OCI-M1 (cell line): Measurements from ENCODE around the gene SOBP.
A peak's percentile ranks its signal among the peaks of the same experiment; 100 is the strongest.

Source experiments
- DNase-seq: peaks from one replicate; lab custom pipeline; 2025; lab: John Stamatoyannopoulos, UW

The SOBP gene

DNA sequence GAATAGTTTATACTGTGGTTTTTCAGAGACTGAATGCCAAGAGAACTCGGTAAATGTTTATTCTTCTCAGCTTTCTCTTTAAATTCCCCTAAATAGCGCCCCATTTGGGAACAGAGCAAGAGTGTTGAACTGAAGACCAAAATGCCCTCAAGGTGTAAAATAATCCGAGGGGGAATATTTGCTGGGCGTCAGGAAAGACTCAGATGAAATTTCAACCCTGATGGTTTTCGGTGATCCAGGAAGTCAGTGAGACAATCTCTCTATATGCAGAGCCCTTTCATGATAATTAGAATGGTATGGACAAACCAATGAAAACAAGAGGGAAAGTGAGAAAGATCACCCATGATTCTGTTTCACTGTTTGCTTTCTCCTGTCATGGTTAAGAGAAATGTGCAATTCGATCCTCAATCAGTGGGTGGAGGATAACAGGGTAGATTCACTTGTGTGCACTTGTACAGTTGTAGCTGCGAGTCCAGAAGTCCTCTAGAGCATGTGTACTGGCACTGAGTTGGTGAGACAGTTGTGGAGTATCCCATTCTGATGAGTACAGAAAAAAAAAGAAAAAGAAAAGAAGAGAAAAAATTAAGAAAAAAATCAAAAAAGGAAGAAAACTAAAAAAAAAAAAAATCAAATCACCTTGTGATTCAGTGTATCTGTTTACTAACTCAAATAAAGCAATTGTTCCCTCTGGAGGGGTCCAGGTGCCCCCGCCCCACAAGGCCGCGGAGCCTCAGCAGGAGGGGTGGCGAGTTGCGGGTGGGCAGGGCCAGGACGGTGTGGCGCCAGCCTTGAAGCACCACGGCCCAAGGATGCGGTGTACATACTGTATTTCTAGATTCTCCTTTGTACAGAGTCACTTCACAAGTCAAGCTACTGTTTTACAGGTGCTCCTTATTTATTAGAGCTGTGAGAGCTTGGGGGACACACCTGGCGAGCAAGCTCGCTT lies 169.3 kb downstream of the SOBP start:
- no peak for DNase-seq

DNA sequence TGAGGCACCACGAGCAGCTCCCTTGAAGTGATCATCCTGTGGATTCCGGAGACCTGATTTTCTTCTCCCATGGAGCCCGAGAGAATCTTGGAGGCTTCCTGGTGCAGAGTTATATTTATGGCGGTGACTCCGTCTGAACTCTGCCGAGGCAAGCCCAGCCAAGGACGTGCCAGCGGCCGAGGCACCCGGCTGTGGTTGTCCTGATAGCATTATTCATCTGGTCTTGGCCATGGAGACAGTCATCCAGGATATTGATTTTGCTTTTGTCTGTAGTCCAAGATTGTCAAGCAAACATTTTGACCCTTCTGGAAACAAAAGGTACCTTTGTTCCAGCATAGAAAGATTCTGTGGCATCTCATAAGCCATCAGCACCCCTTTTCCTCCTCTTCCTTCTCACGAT lies 170.9 kb downstream of the SOBP start:
- no peak for DNase-seq

DNA sequence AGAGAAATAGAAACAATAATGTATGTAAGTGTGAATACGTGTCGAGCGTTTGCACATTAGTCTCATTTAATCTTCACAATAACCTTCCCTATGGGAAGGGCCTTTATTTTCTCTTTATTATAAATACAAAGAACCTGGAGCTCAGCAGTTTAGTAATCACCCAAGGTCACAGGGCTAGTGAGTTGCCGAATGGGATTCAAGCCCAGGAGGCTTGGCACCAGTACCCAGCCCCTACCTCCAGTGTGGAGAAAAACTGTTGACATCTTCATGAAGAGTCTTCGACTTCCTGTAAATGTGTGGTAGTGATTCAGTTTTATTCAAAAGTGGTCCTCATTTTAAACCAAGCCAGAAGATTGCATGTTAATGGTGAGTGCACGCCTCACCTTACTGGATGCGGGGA lies 171.4 kb downstream of the SOBP start:
- no peak for DNase-seq

DNA sequence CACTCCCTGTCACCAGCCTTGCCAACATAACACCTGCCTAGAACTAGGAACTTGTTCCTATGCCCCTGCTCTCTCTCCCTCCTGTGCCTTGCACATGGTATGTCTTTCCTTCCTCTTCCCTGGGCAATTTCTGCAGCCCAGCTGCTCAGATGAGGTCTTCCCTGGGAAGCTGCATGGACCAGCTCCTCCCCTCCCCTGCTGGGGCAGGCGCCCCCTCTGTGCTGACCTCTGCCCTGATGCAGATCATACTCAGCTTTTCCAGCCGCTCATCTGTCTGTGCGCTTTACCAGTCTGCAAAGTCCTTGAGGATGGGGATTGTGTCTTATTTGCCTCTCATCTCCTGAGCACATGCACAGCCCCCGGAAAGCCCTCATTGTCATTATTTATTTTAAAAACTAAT lies 172.4 kb downstream of the SOBP start:
- DNase-seq: no peak

DNA sequence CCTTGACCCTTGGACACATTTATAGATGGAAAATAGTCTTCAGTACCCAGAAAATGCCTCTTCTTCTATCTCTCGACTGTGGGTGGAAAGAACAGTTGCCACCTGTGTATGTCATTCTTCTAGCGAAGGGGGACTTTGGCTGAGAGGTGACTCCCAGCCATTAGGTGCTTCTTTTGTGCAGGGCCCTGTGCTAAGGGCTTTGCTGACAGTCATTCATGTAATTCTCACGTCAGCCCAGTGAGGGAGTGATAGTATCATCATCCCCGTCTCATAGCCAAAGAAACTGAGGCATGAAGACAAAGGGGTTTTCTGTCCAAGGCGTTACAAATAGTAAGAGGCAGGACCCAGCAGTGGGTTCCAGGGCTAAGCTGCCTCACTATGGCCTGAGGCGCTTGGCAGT lies 173.4 kb downstream of the SOBP start:
- DNase-seq: no peak

DNA sequence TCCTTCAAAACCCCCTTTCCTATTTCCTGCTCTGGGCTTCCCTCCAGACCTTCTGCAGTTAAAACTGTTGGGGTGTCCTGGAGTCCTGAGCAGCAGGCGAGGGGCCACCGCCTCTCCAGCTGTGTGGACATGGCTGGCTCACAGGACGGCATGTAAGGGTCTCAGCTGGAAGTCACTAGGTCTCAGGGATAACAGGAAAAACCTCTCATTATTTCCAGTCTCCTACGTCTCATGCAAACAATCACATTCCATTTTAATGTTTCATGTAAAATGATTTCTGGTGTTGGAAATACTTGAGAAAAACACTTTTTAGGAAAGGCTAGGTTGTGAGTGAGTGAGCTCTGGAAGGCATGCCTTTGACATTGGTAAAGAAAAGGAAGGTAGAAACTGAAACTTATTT lies 175.5 kb downstream of the SOBP start:
- no peak for DNase-seq

DNA sequence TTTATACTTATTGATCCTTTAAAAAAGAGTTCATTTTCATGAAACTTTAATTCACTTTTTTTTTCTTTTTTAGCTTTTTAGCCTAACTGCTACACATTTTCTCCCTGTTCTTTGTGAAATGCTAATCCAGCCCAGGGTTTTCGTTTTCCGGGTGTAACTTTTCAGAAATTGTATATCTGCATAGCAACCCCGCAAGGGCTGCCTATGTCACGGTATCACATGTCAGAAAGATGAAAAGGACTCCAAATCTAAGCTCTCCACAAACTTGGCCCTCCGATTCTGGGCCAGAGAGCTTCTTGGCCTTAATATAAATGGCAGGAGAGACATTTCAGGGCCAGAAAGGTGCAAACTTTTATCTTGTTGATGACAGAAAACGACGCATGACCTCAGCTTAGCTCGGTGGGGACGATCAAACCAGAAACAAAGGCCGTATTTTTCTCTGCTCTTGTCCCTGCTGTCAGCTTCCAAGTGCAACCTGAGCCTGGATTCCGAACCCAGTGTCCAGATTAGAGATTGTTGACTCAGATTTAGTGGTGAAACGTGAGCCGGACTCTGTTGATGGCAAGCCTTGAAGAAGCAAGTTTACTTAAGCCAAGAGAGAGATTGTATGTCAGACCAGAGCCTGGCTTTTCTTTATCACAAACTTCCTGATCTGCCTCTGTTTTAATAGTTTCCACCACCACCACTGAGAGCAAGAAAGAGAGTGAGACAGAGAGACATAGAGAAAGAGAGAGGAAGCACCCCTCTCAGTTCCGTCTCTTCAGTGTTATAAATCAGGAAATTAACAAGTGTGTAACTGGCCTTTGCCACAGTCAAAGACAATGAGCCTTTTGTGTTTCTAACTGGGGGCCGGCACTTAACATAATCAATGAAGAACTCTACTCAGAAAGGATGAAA lies 176.4 kb downstream of the SOBP start:
- no peak for DNase-seq

DNA sequence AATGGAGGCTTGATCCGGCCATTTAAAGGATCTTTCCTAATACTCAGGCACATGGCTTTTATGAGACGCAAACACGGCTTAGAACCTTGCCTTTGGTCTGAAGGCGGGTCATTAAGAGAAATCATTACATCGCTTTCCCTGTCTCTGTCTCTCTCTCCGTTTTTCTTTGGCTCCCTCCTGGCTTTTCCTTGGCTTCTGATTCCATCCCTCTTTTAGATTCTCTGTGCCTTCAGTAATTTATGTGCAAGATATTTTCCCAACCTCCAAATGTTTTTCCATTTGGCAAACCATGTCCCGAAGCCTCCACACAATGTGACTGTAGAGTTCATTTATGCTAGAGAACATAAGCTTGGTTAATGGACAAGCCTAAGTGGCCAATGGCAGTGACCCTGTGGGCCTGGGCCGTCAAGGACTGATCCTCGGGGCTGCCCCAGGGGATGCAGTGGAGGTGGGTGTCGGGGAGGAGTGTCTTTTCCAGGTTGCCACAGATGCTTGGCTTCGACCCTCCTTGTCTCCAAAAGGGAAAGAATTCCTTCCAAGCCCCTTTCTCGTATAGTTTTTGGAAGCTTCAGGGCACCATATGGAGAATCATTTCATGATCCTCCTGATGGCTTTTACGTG lies 177.2 kb downstream of the SOBP start:
- no peak for DNase-seq

DNA sequence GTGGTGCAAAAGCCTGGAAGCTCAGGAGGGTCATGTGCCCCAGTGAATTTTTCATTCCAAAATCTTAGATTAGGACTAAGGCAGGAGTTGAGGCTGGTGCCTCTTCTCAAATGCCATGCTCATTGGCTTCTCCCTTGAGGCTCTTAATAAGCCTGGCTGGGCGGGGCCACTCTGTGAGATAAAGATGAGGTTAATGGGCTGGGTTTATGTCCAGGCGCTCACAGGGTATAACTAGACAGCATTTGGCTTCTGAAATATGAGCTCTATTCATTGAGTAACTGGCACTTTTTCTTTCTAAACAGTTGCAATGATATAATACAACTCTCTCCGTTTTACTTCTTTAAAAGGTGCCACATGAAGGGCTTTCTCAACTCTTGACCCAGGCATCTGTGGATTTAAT lies 177.9 kb downstream of the SOBP start:
- DNase-seq: peak; percentile 75

DNA sequence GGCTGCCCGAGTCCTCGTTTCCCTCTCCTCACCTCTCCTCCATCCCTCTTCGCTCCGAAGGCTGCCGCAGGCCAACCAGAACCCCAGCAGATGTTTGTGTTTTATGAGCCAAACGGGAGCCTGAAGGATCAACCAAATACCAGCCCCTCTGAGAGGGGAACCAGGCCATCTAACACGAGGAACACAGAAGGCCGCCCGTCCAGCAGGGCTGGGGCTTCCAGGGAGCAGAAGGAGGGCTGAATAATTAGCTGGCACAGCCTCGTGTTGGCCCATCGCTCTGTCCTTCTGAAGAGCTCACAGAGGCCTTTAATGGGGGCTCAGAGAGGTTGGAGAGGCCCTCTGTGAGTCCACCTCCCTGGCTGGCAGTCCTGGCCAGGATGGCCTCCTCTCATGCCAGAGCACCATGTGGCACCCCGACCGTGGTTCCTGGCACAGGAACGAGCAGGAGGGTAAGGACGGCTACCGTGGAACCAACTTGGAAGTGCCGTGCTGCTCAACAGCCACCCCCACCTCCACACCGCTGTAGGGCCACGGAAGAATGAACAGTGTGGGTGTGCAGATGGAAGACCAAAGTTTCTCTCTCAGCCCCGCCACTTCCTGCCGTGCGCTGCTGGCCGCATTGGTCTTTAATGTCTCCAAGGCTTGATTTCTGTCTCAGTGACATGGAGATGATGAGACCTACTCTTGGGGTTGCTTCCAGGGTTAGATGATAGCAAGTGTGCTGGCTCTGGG lies 179.0 kb downstream of the SOBP start:
- no peak for DNase-seq

DNA sequence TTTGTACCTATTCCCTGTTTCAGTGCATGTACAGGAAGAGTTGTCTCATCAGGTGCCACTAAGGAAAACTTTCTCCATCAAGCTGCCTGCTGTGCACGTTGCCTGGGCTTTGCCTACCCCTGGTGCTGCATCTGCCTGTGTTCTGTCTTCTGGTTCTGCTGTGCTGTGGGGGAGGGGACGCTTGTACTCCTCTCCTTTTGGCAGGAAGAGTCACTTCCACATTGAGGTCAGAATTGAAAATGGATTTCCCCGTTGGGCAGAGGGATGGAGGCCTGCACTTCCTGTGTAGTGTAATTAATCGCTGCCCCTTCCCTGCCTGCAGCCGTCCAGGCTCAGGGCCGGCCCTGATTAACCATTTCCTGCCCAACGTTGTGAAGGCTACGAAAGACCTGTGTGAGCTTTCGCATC lies 180.9 kb downstream of the SOBP start:
- peak; percentile 56 for DNase-seq

DNA sequence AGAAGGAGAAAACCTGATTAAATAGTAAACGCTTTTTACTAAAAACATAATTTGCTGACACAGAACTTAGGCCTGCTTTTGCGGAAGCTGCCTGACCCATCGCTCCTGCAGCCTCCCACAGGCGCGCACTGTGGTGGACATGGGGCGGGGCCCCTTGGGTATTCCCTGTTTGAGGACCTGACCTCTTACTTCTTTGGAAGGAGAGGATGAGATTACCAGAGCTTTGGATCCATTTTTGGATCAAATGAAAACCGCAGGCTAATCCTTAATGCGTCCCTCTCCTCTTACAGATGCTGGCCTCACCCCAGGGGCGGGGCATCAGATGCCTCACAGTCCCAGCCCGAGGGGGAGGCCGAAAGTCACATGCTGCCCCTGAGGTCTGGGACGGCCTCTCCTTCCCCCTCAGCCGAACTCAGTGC lies 183.2 kb downstream of the SOBP start:
- DNase-seq: peak; percentile 22

DNA sequence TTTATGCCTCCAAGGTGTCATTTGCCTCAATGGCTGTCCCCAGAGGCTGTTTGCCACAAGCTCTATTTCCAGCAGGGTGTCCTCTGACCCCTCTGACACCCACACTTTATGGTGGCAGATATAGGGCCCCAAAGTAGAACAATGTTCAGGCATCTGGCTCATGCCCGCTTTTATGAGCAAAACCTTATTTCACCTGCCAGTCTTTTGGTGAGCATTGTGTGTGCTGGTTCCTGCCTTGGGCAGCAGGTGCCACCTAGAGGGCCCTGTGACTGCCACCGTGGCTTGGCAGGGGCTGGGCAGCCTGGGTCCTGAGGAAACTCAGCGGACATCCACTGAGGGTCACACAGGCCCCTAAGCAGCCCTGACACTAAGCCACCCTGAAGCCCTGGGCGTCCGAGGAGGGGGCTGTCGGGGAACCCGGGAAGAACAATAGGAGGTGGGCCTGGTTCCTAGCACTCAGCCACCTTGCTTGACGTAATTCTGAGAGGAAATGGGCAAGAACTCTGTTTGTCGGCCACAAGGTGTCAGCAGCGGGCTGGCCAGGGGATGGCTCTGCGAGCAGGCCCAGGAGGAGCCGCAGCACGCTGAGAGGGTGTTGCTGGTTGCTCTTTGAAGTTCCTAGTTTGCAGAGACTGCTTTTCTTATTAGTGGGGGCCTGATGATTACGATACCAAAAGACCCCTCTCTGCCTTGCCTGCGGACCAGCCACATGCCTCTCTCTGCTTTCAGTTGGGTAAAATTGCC lies 185.2 kb downstream of the SOBP start:
- peak; percentile 88 for DNase-seq

DNA sequence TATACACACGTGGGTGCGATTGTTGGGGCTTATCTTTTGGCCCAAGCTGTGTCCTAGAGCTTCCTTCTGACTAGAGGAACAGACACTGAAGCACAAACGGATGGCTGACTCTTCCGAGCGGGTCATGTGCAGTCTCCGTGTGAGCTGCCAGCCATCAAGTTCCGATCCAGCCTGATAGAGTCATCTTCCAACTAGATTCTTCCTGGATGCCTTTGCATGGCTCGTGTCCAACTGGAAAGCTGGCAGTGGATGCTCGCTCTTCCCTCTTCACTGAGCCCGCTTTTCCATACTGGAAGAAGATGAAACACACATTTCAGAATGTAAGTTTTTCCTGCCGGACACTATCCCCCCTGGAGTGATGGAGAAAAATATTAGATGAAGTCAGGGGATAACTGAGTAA lies 186.1 kb downstream of the SOBP start:
- no peak for DNase-seq

DNA sequence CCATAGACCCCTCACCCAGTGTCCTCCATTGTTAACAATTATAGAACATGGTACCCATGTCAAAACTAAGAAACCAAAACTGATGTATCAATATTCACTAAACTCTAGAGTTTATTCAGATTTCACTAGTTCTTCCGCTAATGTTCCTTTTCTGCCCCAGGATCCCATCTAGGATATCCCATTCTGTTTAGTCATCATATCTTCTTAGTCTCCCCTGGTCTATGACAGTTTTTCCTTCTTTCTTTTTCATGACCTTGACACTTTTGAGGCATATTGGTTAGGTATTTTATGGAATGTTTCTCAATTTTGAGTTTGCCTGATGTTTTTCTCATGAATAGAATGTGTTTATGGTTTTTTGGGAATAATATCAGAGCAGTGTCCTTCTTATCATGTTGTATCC lies 187.5 kb downstream of the SOBP start:
- DNase-seq: no peak

DNA sequence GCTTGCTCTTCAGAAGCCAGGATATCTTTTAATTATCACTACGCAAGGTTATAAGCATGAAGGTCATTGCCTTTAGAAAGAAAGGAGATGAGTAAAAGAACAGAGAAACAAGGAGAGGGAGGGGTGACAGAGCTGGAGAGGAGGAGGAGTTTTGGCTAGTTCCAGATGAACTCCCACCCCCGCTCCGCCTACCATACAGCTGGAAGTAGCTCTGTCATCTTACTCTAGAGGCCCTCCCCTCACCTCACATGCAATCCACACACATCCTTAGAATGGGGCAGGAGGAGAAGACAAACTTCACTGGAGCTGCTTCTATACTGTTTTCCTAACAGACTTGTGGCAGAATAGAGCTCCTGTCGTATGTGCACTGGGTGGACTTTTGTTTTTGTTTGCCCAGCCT lies 189.5 kb downstream of the SOBP start:
- DNase-seq: peak; percentile 17

DNA sequence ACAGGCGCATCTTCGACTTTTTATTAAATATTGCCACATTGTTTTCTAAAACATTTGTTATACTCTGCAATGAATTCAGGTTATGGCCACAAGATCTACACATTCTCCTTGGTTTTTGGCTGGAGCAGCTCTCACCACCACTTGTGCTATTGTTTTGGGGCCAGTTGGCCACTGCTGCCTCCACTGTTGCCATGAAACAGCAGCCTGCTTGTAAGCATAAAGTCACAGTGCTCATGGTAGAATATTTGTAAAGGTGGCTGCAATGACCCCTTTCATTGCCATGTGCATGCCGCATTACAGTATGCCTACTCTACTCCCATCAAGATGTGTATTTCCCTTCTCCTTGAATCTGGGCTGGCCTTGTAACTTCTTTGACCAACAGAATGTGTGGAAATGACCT lies 192.8 kb downstream of the SOBP start:
- DNase-seq: no peak

DNA sequence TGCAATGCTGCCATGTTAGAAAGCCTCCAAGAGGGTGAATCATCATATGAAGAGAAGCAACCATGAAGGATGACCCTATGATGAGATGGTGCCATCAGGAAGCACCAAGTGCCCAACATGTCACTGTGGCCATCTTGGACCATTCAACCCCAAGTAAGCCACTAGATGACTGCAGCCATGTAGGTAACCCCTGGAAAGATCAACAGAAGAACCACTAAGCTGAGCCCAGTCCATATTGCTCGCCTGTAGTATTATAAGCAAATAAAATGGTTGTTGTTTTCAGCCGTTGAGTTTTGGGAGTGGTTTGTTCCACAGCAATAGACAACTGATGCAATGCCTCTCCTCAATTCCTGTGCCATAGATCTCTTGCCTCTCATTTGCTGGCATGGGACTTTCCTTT lies 193.3 kb downstream of the SOBP start:
- no peak for DNase-seq

DNA sequence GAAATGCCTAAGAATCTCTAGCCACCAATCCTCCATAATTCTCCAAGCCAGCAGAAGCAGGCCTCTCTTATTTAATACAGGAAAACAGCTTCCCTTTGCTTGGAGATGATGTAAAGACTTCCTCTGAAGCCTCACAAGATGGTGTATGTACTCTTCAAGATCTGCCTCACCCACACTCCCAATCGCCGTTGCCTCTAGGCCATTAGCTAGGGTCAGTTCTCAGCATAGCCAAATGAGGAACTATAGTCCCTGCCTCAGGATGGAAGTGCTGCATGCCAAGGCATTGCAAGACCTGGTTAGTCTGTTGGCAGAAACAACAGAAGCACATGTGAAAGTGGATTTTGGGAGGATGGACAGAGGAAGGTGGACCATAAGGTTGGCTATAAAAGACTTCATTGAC lies 195.1 kb downstream of the SOBP start:
- DNase-seq: peak; percentile 15

DNA sequence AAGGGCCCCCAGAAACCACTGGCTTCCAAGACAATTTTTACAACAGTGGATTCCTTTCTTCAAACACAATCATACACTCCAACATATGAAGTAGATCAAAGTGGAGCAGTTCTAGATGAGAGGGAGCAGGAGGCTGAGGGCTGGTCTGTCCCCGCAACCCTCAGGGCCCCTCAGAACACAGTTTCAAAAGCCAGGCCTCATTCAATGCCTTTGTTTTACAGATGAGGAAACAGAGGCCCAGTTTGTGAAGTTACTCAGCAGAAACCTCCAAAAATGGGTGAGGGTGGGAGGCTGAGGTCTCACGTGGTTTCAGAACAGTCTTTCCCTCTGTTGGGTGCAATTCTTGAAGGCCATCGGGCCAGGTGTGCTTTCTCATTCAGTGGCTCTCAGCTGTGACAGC lies 199.3 kb downstream of the SOBP start:
- no peak for DNase-seq
